ENCODE results near the gene ODR4.

GRCh38 chr1:186340772-186341171, 34.9 kb upstream of the ODR4 start:
- TF ChIP-seq CTCF (optimal IDR thresholded peaks at IDR 0.05 in 1 of 3, IDR thresholded peaks at IDR 0.05 in 1 of 3, conservative IDR thresholded peaks at IDR 0.05 in 1 of 3; ENCODE audit: extremely low read depth in 1 of 3, insufficient read depth in 2 of 3, low read length in 3 of 3) (no peak), EZH2 (IDR thresholded peaks at IDR 0.05; ENCODE audit: low read length) (no peak)
